ENCODE measurements around the gene KCNC4.

DNA sequence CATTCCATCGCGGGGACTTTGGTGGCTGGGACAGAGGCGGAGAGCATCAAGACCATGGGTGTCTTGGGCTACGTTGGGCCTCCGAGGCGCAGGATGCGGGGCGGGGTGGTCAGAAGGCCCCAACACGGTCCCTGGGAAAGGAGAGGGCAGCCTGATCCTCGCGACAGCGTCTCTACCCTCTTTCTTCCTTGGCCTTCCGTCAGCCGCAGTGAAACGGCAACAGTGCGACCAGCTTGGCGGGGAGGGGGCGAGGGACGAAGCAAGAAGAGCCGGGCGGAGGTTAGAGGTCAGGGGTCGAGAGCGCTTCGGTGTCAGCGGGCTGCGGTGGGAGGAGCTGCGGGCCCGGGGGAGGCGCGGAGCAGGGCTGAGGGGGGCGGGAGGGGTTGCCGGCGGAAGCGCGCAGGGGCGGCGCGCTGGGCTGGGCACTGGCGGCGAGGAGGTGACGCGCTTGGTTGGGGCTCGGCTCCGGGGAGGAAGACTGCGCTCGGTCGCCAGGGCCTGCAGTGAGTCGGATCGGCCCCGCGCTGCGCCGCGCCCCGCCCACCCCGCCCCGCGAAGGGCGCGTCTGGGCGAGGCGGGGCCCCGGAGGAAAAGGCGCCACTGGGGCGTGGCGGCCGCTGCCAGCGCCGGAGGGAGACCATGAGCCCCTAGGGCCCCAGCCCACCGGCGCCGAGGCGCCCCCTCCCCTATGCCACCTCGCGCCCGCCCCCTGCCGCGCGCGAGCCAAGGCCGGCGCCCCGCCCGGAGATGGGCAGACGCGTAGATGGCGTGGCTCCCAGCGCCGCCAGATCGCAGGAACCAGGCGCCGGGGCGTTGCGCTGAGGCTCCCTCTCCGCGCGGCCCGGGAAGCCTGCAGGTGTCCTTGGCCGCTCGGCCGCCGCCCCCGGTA, at the start of gene KCNC4:
- peak in 1 of 2 donors; percentile 51 for TF ChIP-seq POLR2A (IDR thresholded peaks at IDR 0.05)
- TF ChIP-seq, protein P1, sequence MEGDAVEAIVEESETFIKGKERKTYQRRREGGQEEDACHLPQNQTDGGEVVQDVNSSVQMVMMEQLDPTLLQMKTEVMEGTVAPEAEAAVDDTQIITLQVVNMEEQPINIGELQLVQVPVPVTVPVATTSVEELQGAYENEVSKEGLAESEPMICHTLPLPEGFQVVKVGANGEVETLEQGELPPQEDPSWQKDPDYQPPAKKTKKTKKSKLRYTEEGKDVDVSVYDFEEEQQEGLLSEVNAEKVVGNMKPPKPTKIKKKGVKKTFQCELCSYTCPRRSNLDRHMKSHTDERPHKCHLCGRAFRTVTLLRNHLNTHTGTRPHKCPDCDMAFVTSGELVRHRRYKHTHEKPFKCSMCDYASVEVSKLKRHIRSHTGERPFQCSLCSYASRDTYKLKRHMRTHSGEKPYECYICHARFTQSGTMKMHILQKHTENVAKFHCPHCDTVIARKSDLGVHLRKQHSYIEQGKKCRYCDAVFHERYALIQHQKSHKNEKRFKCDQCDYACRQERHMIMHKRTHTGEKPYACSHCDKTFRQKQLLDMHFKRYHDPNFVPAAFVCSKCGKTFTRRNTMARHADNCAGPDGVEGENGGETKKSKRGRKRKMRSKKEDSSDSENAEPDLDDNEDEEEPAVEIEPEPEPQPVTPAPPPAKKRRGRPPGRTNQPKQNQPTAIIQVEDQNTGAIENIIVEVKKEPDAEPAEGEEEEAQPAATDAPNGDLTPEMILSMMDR (IDR thresholded peaks at IDR 0.05): no peak

Data from thyroid gland (tissue), 4 donors.